HCT116 (cell line): ENCODE results near the gene TYW1. TPM values are rescaled to one million over a fixed set of nuclear protein-coding genes. Genes with fewer than 3 reads are reported as not detected.
A peak's percentile ranks its signal among the peaks of the same experiment; 100 is the strongest.

Experiments used
- ATAC-seq: fragments of 200-7000 bp; cut with Tn5 transposase; 2 replicates; pipeline ENCODE4 v1.9.1; 2020; ENCODE audit warnings: mild to moderate bottlenecking, moderate library complexity
- BruUV-seq: library from RNA; stranded (reverse); fragments of 400-500 nt; replicated peaks from 2 replicates; lab custom pipeline; 2021; lab: Mats Ljungman, UMichigan
- CTCF ChIA-PET: fragments of 300-600 bp; sonication (Branson Sonifier 250); formaldehyde crosslinking; loops from one replicate; lab custom pipeline; 2021; ENCODE audit warnings: antibody characterized with exemption; lab: Charles Lee
- POLR2A ChIA-PET: fragments of 300-600, 350-600 bp; sonication (Branson Sonifier 250); formaldehyde crosslinking; loops from one replicate; lab custom pipeline; 2021; ENCODE audit warnings: antibody characterized with exemption; lab: Charles Lee
- RAD21 ChIA-PET, 2 experiments: fragments of 300-600 bp; sonication (Branson Sonifier 250); formaldehyde crosslinking; loops; one replicate each; lab custom pipeline; 2023; ENCODE audit warnings: low total read pairs in 2 of 2; ENCODE audit not compliant: uncharacterized antibody in 2 of 2, unreplicated experiment in 2 of 2, low non-redundant PET in 1 of 2; lab: Charles Lee
- DNase-seq: peaks from one replicate; pipeline ENCODE4 v3.0.0-alpha.2; 2010; ENCODE audit warnings: low read depth, low spot score
- H2AFZ ChIP-seq: fragments of 200-600 bp; shearing (Covaris generic), sonication (generic); 2 replicates; pipeline ENCODE4 v1.6.1; 2017; ENCODE audit warnings: low read depth, mixed run types, mixed read lengths, antibody characterized with exemption, low read length; ENCODE audit not compliant: poor library complexity, severe bottlenecking
- H3K27ac ChIP-seq: 2 replicates; pipeline ENCODE4 v1.5.1; 2012; ENCODE audit warnings: low read depth, low read length
- H3K27me3 ChIP-seq: fragments of 200-600 bp; sonication (generic); 2 replicates; pipeline ENCODE4 v1.6.1; 2016; ENCODE audit warnings: mixed run types, low read length, mixed read lengths; ENCODE audit not compliant: insufficient read depth
- H3K36me3 ChIP-seq, 2 experiments: fragments of 200-500 bp in 1 of 2; fragments of 200-600 bp in 1 of 2; sonication (Bioruptor generic) in 1 of 2; sonication (generic) in 1 of 2; 2 replicates each; pipeline versions ENCODE4 v1.5.1 to v1.6.1; 2014 to 2016; ENCODE audit warnings: low read length in 2 of 2, inconsistent platforms in 1 of 2, mixed read lengths in 1 of 2, mixed run types in 1 of 2; ENCODE audit not compliant: insufficient read depth in 2 of 2, control insufficient read depth in 1 of 2
- H3K4me1 ChIP-seq, 2 experiments: fragments of 200-600 bp in 1 of 2; sonication (generic) in 1 of 2; 2 replicates each; pipeline versions ENCODE4 v1.5.1 to v1.6.1; 2012 to 2017; ENCODE audit warnings: low read length in 2 of 2, inconsistent platforms in 1 of 2, mild to moderate bottlenecking in 1 of 2, mixed read lengths in 1 of 2, mixed run types in 1 of 2, moderate library complexity in 1 of 2; ENCODE audit not compliant: insufficient read depth in 2 of 2, control insufficient read depth in 1 of 2
- H3K4me2 ChIP-seq: fragments of 200-600 bp; sonication (generic); 2 replicates; pipeline ENCODE4 v1.6.1; 2017; ENCODE audit warnings: mixed run types, low read length, mixed read lengths
- H3K4me3 ChIP-seq, 2 experiments: fragments of 200-600 bp in 1 of 2; sonication (generic) in 1 of 2; replicated peaks in 1 of 2; 2 replicates each; pipeline ENCODE4 v1.5.1; 2011 to 2016; ENCODE audit warnings: low read length in 2 of 2, control low read depth in 1 of 2, low read depth in 1 of 2, mild to moderate bottlenecking in 1 of 2, mixed read lengths in 1 of 2, mixed run types in 1 of 2
- H3K79me2 ChIP-seq: fragments of 200-600 bp; sonication (generic); 2 replicates; pipeline ENCODE4 v1.6.1; 2017; ENCODE audit warnings: mild to moderate bottlenecking, mixed run types, low read length, moderate library complexity, mixed read lengths; ENCODE audit not compliant: insufficient read depth
- H3K9ac ChIP-seq: fragments of 200-600 bp; sonication (generic); 2 replicates; pipeline ENCODE4 v1.6.1; 2016; ENCODE audit warnings: low read length, mixed read lengths
- H3K9me2 ChIP-seq: fragments of 200-600 bp; sonication (generic), shearing (Covaris generic); 2 replicates; pipeline ENCODE4 v1.6.1; 2017; ENCODE audit warnings: mixed run types, mild to moderate bottlenecking, moderate library complexity; ENCODE audit not compliant: insufficient read depth
- H3K9me3 ChIP-seq, 2 experiments: fragments of 200-500 bp in 1 of 2; fragments of 200-600 bp in 1 of 2; sonication (Bioruptor generic) in 1 of 2; sonication (generic) in 1 of 2; 2 replicates each; pipeline ENCODE4 v1.6.1; 2014 to 2017; ENCODE audit warnings: low read length in 2 of 2, mixed read lengths in 2 of 2, inconsistent platforms in 1 of 2, low read depth in 1 of 2, mild to moderate bottlenecking in 1 of 2, mixed run types in 1 of 2, moderate library complexity in 1 of 2; ENCODE audit not compliant: control insufficient read depth in 1 of 2, insufficient read depth in 1 of 2
- H4K20me1 ChIP-seq: fragments of 200-600 bp; sonication (generic), shearing (Covaris generic); 2 replicates; pipeline ENCODE4 v1.6.1; 2017; ENCODE audit warnings: mixed run types, mild to moderate bottlenecking, moderate library complexity; ENCODE audit not compliant: insufficient read depth
- CTCF ChIP-seq, 3 experiments: fragments of 200-600 bp in 1 of 3; sonication (generic) in 1 of 3; IDR thresholded peaks in 2 of 3; conservative IDR thresholded peaks in 1 of 3; 2 replicates each; pipeline ENCODE4 v1.5.1; 2012 to 2017; ENCODE audit warnings: low read depth in 2 of 3, low read length in 2 of 3, antibody characterized with exemption in 1 of 3, borderline replicate concordance in 1 of 3, control low read depth in 1 of 3, mild to moderate bottlenecking in 1 of 3, mixed read lengths in 1 of 3, mixed run types in 1 of 3, moderate library complexity in 1 of 3; ENCODE audit not compliant: insufficient read depth in 1 of 3
- EGR1 ChIP-seq: IDR thresholded peaks from 2 replicates; pipeline ENCODE4 v1.6.1; 2012; ENCODE audit warnings: low read depth
- EZH2 ChIP-seq: fragments of 200-600 bp; sonication (generic); IDR thresholded peaks from 2 replicates; pipeline ENCODE4 v1.6.1; 2017; ENCODE audit warnings: antibody characterized with exemption, mixed run types
- EZH2phosphoT487 ChIP-seq: fragments of 200-600 bp; IDR thresholded peaks from 2 replicates; pipeline ENCODE4 v1.6.1; 2018; ENCODE audit warnings: antibody characterized with exemption, borderline replicate concordance
- JUND ChIP-seq: IDR thresholded peaks from 2 replicates; pipeline ENCODE4 v1.6.1; 2012
- POLR2AphosphoS5 ChIP-seq: IDR thresholded peaks from 2 replicates; pipeline ENCODE4 v1.6.1; 2011; ENCODE audit warnings: mild to moderate bottlenecking, low read depth, low read length, moderate library complexity
- RAD21 ChIP-seq: IDR thresholded peaks from 2 replicates; pipeline ENCODE4 v1.6.1; 2012; ENCODE audit warnings: low read depth, mild to moderate bottlenecking
- SIN3A ChIP-seq: IDR thresholded peaks from 2 replicates; pipeline ENCODE4 v1.6.1; 2012; ENCODE audit warnings: low read depth
- SP1 ChIP-seq: IDR thresholded peaks from 2 replicates; pipeline ENCODE4 v1.6.1; 2012; ENCODE audit warnings: low read depth
- ZBTB33 ChIP-seq: IDR thresholded peaks from 2 replicates; pipeline ENCODE4 v1.6.1; 2011; ENCODE audit warnings: mild to moderate bottlenecking, low read length, moderate library complexity; ENCODE audit not compliant: insufficient replicate concordance; ENCODE audit errors: extremely low read depth
- ZNF274 ChIP-seq: fragments of 200-500 bp; sonication (Bioruptor generic); IDR thresholded peaks from 2 replicates; pipeline ENCODE4 v1.6.1; 2014; ENCODE audit warnings: mild to moderate bottlenecking, low read depth, low read length, inconsistent platforms
- intact Hi-C: fragments of 100-400 bp; cut with micrococcal nuclease; formaldehyde crosslinking; loops from 2 replicates; pipeline ENCODE4 v1.10.0; 2022
- total RNA-seq: library from RNA; stranded (reverse); gene quantifications from one replicate; pipeline ENCODE4 v1.2.1, GENCODE V29; 2021; ENCODE audit not compliant: unreplicated experiment
- TF ChIP-seq, protein P1 (sequence below): IDR thresholded peaks from 2 replicates; pipeline ENCODE4 v1.6.1; 2012
- TF ChIP-seq, protein P2 (sequence below): IDR thresholded peaks from 2 replicates; pipeline ENCODE4 v1.6.1; 2012; ENCODE audit warnings: low read depth

The TYW1 gene
- total RNA-seq, 1 experiment from 2014 or later, result 16.6 TPM

DNA sequence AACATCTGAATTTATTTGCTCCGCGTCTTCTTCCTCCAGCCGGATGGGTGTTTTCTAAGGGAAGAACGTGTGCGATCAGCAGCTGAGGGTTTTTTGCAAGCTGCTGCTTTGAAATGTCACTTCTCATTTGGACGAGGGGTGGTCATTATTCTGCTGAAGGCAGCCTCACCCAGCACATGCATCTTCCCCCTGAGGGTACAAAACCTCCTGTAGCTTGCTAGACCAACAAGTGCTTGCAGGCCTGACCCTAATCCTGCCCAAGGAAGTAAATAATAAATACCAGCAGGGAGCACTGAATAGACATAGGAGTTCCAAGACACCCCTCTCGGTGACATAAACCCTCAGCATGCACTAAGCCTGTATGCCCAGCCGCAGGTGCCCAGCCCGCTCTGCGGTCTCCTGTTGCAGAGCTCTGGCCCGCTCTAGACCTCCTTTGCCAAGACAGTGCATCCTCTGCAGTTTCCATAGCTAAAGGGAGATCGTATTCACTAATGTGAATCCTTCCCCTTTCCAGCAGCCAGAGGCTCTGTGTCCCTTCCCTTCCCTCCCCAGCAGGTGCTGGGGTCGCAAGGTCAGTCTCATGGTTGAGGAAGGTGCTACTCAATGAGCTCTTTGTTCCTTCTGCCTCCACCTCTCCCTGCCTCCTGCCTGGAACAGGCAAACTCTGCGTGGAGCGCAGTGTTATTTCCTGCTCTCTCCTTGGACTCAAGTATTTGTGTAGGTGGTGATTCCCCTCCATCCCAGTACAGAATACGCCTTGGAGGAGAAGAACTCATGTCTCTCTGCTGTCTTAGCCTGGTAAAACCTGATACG, 37.9 kb upstream of the TYW1 start:
- Histone ChIP-seq H3K9me3 (no peaks in the 10 kb centered on the region), H3K27me3 (no peaks in the 10 kb centered on the region), H2AFZ (no peak overlapping the region), H3K4me1 (no peaks in the 10 kb centered on the region; a peak in 1 of 4 replicates), H4K20me1 (no peaks in the 10 kb centered on the region), H3K79me2 (no peaks in the 10 kb centered on the region), H3K27ac (no peak overlapping the region), H3K4me2 (no peak overlapping the region), H3K36me3 (peaks cover 5 to 18% of the 10 kb centered on the region in 2 experiments; a peak in 3 of 4 replicates), H3K4me3 (no peak overlapping the region), H3K9ac (no peak overlapping the region)
- ChIA-PET POLR2A (no interaction called here), CTCF (no interaction called here)
- peak; percentile 20; the same call in 1 of the 2 replicates for ATAC-seq
- intact Hi-C loops, result no loop called here
- DNase-seq, result no peak
- TF ChIP-seq EZH2 (no peak), EZH2phosphoT487 (no peak), CTCF (IDR thresholded peaks at IDR 0.05 in 2 of 3, conservative IDR thresholded peaks at IDR 0.05 in 1 of 3; ENCODE audit: borderline replicate concordance in 1 of 3, insufficient read depth in 1 of 3, low read depth in 2 of 3, low read length in 2 of 3) (no peak), ZNF274 (no peak), RAD21 (no peak), ZBTB33 (no peak), SIN3A (no peak), JUND (no peak), POLR2AphosphoS5 (no peak), SP1 (no peak), EGR1 (no peak)
- TF ChIP-seq, protein P1, sequence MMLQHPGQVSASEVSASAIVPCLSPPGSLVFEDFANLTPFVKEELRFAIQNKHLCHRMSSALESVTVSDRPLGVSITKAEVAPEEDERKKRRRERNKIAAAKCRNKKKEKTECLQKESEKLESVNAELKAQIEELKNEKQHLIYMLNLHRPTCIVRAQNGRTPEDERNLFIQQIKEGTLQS, result no peak
- TF ChIP-seq, protein P2, sequence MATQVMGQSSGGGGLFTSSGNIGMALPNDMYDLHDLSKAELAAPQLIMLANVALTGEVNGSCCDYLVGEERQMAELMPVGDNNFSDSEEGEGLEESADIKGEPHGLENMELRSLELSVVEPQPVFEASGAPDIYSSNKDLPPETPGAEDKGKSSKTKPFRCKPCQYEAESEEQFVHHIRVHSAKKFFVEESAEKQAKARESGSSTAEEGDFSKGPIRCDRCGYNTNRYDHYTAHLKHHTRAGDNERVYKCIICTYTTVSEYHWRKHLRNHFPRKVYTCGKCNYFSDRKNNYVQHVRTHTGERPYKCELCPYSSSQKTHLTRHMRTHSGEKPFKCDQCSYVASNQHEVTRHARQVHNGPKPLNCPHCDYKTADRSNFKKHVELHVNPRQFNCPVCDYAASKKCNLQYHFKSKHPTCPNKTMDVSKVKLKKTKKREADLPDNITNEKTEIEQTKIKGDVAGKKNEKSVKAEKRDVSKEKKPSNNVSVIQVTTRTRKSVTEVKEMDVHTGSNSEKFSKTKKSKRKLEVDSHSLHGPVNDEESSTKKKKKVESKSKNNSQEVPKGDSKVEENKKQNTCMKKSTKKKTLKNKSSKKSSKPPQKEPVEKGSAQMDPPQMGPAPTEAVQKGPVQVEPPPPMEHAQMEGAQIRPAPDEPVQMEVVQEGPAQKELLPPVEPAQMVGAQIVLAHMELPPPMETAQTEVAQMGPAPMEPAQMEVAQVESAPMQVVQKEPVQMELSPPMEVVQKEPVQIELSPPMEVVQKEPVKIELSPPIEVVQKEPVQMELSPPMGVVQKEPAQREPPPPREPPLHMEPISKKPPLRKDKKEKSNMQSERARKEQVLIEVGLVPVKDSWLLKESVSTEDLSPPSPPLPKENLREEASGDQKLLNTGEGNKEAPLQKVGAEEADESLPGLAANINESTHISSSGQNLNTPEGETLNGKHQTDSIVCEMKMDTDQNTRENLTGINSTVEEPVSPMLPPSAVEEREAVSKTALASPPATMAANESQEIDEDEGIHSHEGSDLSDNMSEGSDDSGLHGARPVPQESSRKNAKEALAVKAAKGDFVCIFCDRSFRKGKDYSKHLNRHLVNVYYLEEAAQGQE, result no peak
- TF ChIP-seq, all 23 proteins: peak for 0
- BruUV-seq, result no TSS peak
- RAD21 ChIA-PET, result interaction anchor here in 1 of 2 experiments (0.6 kb wide), 1 partner anchor 928 kb away, joined by 6 read pairs; no protein-coding TSS in a partner anchor
- H3K9me2 ChIP-seq, result no peaks in the 10 kb centered on the region
